Measurements from ENCODE around the gene KCNAB3.
A peak's percentile ranks its signal among the peaks of the same experiment; 100 is the strongest.

Gene KCNAB3

DNA sequence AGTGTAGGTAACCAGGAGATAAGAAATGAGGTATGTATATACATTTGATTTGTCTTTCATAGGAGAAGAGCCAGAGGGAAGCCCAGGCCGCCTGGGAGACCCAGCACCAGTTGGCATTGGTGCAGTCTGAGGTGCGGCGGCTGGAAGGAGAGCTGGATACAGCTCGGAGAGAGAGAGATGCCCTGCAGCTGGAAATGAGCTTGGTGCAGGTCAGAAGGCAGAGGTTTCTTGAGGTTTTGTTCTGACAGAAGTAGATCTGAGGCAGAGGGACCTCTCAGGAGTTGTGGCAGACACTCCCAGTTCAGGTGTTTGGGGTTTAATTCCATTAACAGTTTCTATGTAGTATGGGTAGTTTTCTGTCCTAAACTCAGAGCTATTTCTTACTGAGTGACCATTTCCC is 10.4 kb upstream of the KCNAB3 start:
- DNase-seq: no peak

DNA sequence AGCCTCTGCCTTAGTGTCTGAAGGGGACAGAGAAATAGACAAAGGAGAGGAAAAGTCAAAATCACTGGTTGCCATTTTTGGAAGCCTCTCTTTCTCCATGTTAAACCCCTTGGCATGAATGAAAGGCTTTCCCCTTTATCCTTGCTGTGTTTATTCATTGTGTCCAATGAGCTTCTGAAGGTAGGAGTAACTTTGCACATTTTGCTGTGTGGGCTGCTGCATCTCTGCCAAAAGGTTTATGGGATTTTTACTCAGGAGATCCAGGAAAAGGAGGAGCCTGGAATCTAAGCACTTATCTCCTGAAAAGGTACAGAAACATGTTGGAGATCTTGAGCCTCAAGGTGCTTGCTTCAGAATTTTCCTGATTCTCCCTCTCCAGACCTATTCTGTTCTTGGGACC is 6.2 kb upstream of the KCNAB3 start:
- DNase-seq: no peak

GRCh38 chr17:7932949-7933348 is 3.3 kb upstream of the KCNAB3 start:
- peak in 1 of 2 experiments; percentile 39 for DNase-seq

GRCh38 chr17:7932483-7932891 is 2.8 kb upstream of the KCNAB3 start:
- peak in 1 of 2 experiments; percentile 41 for DNase-seq

- DNase-seq: peak; percentile 95 to 98
Observed at GRCh38 chr17:7931709-7932482, 2.2 kb upstream of the KCNAB3 start, which contains the start of the genes CNTROB and TRAPPC1. Gene CNTROB, plus strand, starts transcription at chr17:7932206. Its CDS starts 874 bp downstream, at chr17:7933080. Gene TRAPPC1, minus strand, starts transcription at chr17:7931946. Its CDS starts 117 bp downstream, at chr17:7931829.

GRCh38 chr17:7930841-7931631 is 1.4 kb upstream of the KCNAB3 start:
- DNase-seq: no peak

DNA sequence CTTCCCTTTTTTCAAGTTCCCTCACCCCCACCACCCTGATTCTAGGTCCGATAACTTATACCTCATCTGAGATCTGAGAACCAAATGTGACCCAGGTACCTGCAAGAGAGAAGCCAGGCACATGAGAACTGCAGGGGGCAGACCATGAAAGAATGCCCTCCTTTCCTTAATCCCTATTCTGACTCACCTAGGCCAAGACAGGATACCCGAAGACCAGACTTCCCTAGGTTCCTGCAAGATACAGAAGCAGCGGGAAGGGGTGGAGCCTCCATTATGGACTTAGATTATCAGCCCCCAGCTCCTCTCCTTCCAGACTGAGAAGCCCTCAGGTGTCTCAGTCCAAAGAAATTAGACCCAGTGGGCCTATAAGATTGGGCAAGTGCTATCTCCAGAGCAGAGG is 2.1 kb downstream of the KCNAB3 start:
- DNase-seq: no peak

- peak in 1 of 2 experiments; percentile 54 for DNase-seq
Observed at GRCh38 chr17:7922845-7923628, 6.6 kb downstream of the KCNAB3 start.

- no peak for DNase-seq
Observed at GRCh38 chr17:7922269-7922844, 7.3 kb downstream of the KCNAB3 start.

GRCh38 chr17:7916808-7917207 is 12.8 kb downstream of the KCNAB3 start:
- DNase-seq: no peak

DNA sequence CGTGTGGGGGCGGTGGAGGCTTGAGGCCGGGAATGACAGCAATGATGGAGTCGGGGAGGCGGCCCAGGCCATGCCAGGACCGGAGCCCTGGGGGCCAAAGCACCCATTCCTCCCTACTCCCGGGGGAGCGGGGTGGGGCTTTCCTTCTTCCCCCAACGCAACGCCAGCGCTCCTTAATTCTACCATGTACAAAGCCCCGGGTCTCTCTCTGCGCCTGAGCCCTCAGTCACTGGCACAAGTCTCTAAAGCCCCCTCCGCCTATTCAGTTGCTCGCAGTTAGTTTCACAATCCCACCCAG is 13.3 kb downstream of the KCNAB3 start:
- DNase-seq: no peak

GRCh38 chr17:7915611-7916384 is 13.9 kb downstream of the KCNAB3 start, which contains the start of gene RNF227:
Gene RNF227, minus strand, starts transcription at chr17:7916289. Its CDS starts 94 bp downstream, at chr17:7916195.
- peak; percentile 73 to 90 for DNase-seq

DNA sequence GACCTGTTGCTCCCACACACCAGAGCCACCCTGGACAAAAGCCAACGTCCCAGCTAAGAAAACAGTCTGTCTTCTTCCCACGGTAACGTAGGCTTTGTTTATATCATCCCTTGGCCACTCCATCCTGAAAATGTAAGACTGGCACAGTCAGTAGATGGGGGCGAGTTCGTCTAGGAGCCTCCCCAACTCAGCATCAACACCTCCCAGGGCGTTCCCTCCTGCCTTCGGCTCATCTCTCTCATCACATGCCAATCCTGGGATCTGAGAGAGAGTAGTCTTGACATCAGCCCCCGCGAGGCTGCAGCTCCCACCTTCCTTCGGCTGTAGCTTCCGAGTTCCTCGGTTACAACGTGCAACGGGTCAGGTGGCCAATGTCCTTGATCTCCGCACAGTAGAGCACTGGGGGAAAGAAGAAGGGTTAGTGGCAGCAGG is 14.5 kb downstream of the KCNAB3 start:
- DNase-seq: no peak

GRCh38 chr17:7912927-7913524 is 16.6 kb downstream of the KCNAB3 start:
- peak; percentile 38 to 83 for DNase-seq

- no peak for DNase-seq
Observed at GRCh38 chr17:7911116-7911515, 18.5 kb downstream of the KCNAB3 start.

DNA sequence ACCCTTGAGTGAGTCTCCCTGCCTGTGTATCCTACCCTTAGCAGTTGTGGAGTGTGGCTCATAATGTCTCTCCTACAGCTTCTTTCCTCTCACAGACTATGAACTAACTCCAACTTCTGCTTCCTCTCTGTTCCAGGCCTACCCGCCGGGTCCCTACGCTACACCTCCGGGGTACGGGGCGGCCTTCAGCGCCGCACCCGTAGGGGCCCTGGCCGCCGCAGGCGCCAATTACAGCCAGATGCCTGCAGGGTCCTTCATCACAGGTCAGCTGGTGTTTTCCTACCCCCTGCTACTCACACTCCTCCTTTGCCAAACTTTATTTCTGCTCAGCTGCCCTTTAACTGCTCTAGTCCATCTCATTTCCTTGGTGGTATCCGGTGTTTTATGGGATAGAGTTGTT is 18.9 kb downstream of the KCNAB3 start:
- no peak for DNase-seq

- no peak for DNase-seq
Observed at GRCh38 chr17:7910281-7910680, 19.4 kb downstream of the KCNAB3 start.

- DNase-seq: no peak
Observed at GRCh38 chr17:7909089-7909488, 20.6 kb downstream of the KCNAB3 start.

DNA sequence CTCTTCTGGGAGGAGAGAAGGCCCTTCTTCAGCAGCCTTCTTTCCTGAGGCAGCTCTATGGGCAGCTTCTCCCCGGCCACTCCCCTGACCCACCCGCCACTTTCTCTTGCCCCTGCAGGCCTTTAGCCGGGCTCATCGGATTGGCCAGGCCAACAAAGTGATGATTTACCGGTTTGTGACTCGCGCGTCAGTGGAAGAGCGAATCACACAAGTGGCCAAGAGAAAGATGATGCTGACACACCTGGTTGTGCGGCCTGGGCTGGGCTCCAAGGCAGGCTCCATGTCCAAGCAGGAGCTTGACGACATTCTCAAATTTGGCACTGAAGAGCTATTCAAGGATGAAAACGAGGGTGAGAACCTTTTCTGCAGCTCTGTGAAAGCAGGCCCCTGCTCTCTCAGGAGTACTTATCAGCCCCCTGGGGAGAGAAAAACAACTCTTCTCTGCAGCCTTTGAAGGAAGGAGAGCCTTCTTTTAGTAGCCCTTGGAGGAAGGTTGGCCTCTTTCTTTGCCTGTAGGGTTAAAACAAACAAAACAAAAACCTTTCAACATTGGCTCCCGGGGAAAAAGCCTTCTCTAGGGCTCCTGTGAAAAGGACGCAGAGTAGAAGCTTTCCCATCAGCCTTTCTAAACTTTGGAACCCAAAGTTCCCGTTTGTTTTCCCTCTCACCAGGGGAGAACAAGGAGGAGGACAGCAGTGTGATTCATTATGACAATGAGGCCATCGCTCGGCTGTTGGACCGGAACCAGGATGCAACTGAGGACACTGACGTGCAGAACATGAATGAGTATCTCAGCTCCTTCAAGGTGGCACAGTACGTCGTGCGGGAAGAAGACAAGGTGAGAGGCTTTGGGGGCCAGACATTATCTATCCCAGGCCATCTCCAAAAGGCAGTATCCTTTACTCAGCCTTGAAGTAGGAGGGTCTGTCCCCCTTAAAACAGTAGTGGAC is 26.2 kb downstream of the KCNAB3 start:
- DNase-seq: no peak

- peak in 1 of 2 experiments; percentile 46 for DNase-seq
Observed at GRCh38 chr17:7897773-7898172, 31.9 kb downstream of the KCNAB3 start.
